Neural cell (in vitro differentiated cells): ENCODE measurements around the gene MECR. TPM values are rescaled to one million over a fixed set of nuclear protein-coding genes. Genes with fewer than 3 reads are reported as not detected.

Experiments used
- H2AFZ ChIP-seq: fragments of 200-600, 300-800 bp; sonication (generic), shearing (Covaris generic); 2 replicates; pipeline ENCODE4 v1.6.0; 2014; ENCODE audit warnings: low read depth, mild to moderate bottlenecking, antibody characterized with exemption, low read length, moderate library complexity
- H3F3A ChIP-seq: fragments of 200-600 bp; shearing (Covaris generic); 2 replicates; pipeline ENCODE4 v1.6.1; 2016; ENCODE audit warnings: mild to moderate bottlenecking, moderate library complexity, mixed read lengths, antibody characterized with exemption, low read length; ENCODE audit not compliant: insufficient read depth, poor library complexity, severe bottlenecking
- H3K27ac ChIP-seq: fragments of 200-600, 300-800 bp; sonication (generic), shearing (Covaris generic); 2 replicates; pipeline ENCODE4 v1.5.1; 2014; ENCODE audit warnings: mild to moderate bottlenecking, low read length, moderate library complexity
- H3K27me3 ChIP-seq: fragments of 300-800, 200-600 bp; sonication (generic), shearing (Covaris generic); 2 replicates; pipeline ENCODE4 v1.6.0; 2014; ENCODE audit warnings: mild to moderate bottlenecking, low read depth, low read length, moderate library complexity; ENCODE audit not compliant: insufficient read depth
- H3K36me3 ChIP-seq: fragments of 300-800, 200-600 bp; sonication (generic), shearing (Covaris generic); 2 replicates; pipeline ENCODE4 v1.5.1; 2014; ENCODE audit warnings: mild to moderate bottlenecking, antibody characterized with exemption, low read length, moderate library complexity; ENCODE audit not compliant: insufficient read depth
- H3K4me2 ChIP-seq: fragments of 300-800, 200-600 bp; sonication (generic), shearing (Covaris generic); 2 replicates; pipeline ENCODE4 v1.6.0; 2014; ENCODE audit warnings: mild to moderate bottlenecking, low read length
- H3K4me3 ChIP-seq: fragments of 300-800, 200-600 bp; sonication (generic), shearing (Covaris generic); 2 replicates; pipeline ENCODE4 v1.5.1; 2014; ENCODE audit warnings: mild to moderate bottlenecking, low read length, moderate library complexity
- H3K79me2 ChIP-seq: fragments of 200-600 bp; shearing (Covaris generic); replicated peaks from 2 replicates; pipeline ENCODE4 v1.6.0; 2014; ENCODE audit warnings: mild to moderate bottlenecking, low read length, moderate library complexity; ENCODE audit not compliant: insufficient read depth
- H3K9ac ChIP-seq: fragments of 300-800, 200-600 bp; sonication (generic), shearing (Covaris generic); 2 replicates; pipeline ENCODE4 v1.6.1; 2016; ENCODE audit warnings: mild to moderate bottlenecking, low read length, mixed read lengths
- H3K9me2 ChIP-seq: fragments of 200-600 bp; shearing (Covaris generic); 2 replicates; pipeline ENCODE4 v1.6.1; 2016; ENCODE audit warnings: mild to moderate bottlenecking, low read length, mixed read lengths; ENCODE audit not compliant: insufficient read depth
- H3K9me3 ChIP-seq: fragments of 200-600, 300-800 bp; sonication (generic), shearing (Covaris generic); 2 replicates; pipeline ENCODE4 v1.6.1; 2016; ENCODE audit warnings: mild to moderate bottlenecking, mixed run types, low read length, moderate library complexity, mixed read lengths
- H4K20me1 ChIP-seq: fragments of 200-600 bp; shearing (Covaris generic); 2 replicates; pipeline ENCODE4 v1.6.1; 2016; ENCODE audit warnings: mild to moderate bottlenecking, mixed run types; ENCODE audit not compliant: insufficient read depth
- EZH2 ChIP-seq: fragments of 200-600, 300-800 bp; shearing (Covaris generic), sonication (generic); IDR thresholded peaks from 2 replicates; pipeline ENCODE4 v1.6.1; 2014; ENCODE audit warnings: antibody characterized with exemption, low read length, borderline replicate concordance, mild to moderate bottlenecking; ENCODE audit not compliant: insufficient read depth, poor library complexity, severe bottlenecking
- MXI1 ChIP-seq: fragments of 450-650 bp; conservative IDR thresholded peaks from 2 replicates; pipeline ENCODE4 v1.6.1; 2014; ENCODE audit warnings: antibody characterized with exemption, mild to moderate bottlenecking; ENCODE audit not compliant: poor library complexity, severe bottlenecking
- POLR2AphosphoS5 ChIP-seq: IDR thresholded peaks from 2 replicates; pipeline ENCODE4 v1.6.1; 2012
- RAD21 ChIP-seq: fragments of 450-650 bp; conservative IDR thresholded peaks from 2 replicates; pipeline ENCODE4 v1.6.1; 2014; ENCODE audit warnings: antibody characterized with exemption, mild to moderate bottlenecking, moderate library complexity
- SMC3 ChIP-seq: fragments of 450-650 bp; conservative IDR thresholded peaks from 2 replicates; pipeline ENCODE4 v1.6.1; 2014; ENCODE audit warnings: antibody characterized with exemption, mild to moderate bottlenecking, moderate library complexity; ENCODE audit not compliant: poor library complexity
- TAF1 ChIP-seq: IDR thresholded peaks from 2 replicates; pipeline ENCODE4 v1.6.1; 2012; ENCODE audit warnings: low read depth
- polyA plus RNA-seq: library from polyadenylated mRNA; depleted of rRNA; stranded (reverse); fragments of >200 nt; gene quantifications from 2 replicates; pipeline ENCODE4 v1.2.3, GENCODE V29; 2014
- TF ChIP-seq, protein P1 (sequence below): fragments of 450-650 bp; IDR thresholded peaks from 2 replicates; pipeline ENCODE4 v1.5.1; 2014; ENCODE audit warnings: antibody characterized with exemption, mild to moderate bottlenecking, moderate library complexity; ENCODE audit not compliant: poor library complexity, severe bottlenecking
- TF ChIP-seq, protein P2 (sequence below): IDR thresholded peaks from 2 replicates; pipeline ENCODE4 v1.6.1; 2012; ENCODE audit warnings: borderline replicate concordance

Gene MECR
- polyA plus RNA-seq, 1 donor from 2014 or later, result 14.0 TPM

DNA sequence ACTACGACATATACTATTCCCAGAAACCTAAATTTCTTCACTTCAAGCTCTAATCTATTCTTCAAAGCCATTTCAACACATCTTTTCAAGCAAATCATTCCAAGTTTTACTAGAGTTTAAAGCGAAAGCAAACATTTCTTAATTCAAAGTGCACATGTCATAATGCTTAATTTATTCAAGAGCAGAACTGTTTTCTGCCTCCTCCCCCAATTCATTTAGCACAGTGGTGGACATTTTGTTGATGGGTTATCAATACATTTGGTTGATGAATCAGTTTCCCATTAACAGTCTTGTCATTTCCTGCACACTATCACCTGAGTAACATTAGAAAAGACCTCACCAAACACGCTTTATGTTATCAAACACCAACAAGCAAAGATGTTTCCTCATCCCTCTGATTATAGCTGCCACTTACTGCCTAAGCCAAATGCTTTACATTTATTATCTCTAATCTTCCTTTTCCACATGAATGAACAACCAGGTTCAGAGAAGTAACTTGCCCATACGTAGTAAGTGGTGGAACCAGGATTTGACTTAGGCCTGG, 51.0 kb downstream of the MECR start:
- Histone ChIP-seq H3K9me2 (no peaks in the 10 kb centered on the region), H3K36me3 (no peaks in the 10 kb centered on the region), H3K4me3 (peak overlapping the region; percentile 87), H3K27ac (no peak overlapping the region), H3K4me2 (peak overlapping the region; percentile 87), H3K27me3 (no peaks in the 10 kb centered on the region), H3K79me2 (peaks cover 58% of the 10 kb centered on the region), H2AFZ (no peak overlapping the region), H3K9me3 (no peaks in the 10 kb centered on the region), H3K9ac (peak overlapping the region; percentile 100), H4K20me1 (peaks cover 10% of the 10 kb centered on the region), H3F3A (no peaks in the 10 kb centered on the region)
- TF ChIP-seq, protein P1, sequence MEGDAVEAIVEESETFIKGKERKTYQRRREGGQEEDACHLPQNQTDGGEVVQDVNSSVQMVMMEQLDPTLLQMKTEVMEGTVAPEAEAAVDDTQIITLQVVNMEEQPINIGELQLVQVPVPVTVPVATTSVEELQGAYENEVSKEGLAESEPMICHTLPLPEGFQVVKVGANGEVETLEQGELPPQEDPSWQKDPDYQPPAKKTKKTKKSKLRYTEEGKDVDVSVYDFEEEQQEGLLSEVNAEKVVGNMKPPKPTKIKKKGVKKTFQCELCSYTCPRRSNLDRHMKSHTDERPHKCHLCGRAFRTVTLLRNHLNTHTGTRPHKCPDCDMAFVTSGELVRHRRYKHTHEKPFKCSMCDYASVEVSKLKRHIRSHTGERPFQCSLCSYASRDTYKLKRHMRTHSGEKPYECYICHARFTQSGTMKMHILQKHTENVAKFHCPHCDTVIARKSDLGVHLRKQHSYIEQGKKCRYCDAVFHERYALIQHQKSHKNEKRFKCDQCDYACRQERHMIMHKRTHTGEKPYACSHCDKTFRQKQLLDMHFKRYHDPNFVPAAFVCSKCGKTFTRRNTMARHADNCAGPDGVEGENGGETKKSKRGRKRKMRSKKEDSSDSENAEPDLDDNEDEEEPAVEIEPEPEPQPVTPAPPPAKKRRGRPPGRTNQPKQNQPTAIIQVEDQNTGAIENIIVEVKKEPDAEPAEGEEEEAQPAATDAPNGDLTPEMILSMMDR, result no peak
- TF ChIP-seq POLR2AphosphoS5 (no peak), EZH2 (no peak), MXI1 (no peak)

DNA sequence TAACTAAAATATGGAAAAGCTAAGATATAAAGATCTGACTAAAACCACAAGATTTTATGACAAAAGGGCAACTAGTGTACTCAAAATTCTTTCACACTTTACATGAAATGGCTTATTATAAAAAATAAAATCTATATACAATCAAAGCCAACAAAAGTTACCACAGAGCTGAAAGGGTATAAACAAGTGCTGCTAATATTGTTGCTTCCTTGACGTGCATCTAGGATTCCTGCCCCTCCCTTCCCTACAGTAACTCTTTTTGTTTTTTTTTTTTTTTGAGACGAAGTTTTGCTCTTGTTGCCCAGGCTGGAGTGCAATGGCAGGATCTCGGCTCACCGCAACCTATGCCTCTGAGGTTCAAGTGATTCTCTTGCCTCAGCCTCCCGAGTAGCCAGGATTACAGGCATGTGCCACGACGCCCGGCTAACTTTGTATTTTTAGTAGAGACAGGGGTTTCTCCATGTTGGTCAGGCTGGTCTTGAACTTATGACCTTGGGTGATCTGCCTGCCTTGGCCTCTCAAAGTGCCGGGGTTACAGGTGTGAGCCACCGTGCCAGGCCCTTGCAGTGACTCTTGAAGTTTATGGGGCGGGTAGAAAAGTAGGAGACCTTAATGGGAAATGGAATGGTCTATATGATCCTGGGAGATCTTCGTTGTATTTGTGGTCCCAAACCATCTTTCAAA, 53.6 kb downstream of the MECR start:
- Histone ChIP-seq H2AFZ (no peak overlapping the region), H3K79me2 (peaks cover 81% of the 10 kb centered on the region), H3K27me3 (no peaks in the 10 kb centered on the region), H3K9me3 (no peaks in the 10 kb centered on the region), H3K36me3 (no peaks in the 10 kb centered on the region), H3K4me3 (no peak overlapping the region), H3K9me2 (no peaks in the 10 kb centered on the region), H3K27ac (no peak overlapping the region), H3K4me2 (no peak overlapping the region), H4K20me1 (peaks cover 10% of the 10 kb centered on the region), H3K9ac (no peak overlapping the region), H3F3A (no peaks in the 10 kb centered on the region)
- no peak for TF ChIP-seq MXI1
- TF ChIP-seq SMC3, result no peak
- TF ChIP-seq, protein P2, sequence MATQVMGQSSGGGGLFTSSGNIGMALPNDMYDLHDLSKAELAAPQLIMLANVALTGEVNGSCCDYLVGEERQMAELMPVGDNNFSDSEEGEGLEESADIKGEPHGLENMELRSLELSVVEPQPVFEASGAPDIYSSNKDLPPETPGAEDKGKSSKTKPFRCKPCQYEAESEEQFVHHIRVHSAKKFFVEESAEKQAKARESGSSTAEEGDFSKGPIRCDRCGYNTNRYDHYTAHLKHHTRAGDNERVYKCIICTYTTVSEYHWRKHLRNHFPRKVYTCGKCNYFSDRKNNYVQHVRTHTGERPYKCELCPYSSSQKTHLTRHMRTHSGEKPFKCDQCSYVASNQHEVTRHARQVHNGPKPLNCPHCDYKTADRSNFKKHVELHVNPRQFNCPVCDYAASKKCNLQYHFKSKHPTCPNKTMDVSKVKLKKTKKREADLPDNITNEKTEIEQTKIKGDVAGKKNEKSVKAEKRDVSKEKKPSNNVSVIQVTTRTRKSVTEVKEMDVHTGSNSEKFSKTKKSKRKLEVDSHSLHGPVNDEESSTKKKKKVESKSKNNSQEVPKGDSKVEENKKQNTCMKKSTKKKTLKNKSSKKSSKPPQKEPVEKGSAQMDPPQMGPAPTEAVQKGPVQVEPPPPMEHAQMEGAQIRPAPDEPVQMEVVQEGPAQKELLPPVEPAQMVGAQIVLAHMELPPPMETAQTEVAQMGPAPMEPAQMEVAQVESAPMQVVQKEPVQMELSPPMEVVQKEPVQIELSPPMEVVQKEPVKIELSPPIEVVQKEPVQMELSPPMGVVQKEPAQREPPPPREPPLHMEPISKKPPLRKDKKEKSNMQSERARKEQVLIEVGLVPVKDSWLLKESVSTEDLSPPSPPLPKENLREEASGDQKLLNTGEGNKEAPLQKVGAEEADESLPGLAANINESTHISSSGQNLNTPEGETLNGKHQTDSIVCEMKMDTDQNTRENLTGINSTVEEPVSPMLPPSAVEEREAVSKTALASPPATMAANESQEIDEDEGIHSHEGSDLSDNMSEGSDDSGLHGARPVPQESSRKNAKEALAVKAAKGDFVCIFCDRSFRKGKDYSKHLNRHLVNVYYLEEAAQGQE, result no peak
- no peak for TF ChIP-seq POLR2AphosphoS5
- no peak for TF ChIP-seq TAF1
- TF ChIP-seq RAD21, result no peak
- TF ChIP-seq, protein P1, result no peak
- no peak for TF ChIP-seq EZH2
